GM19395 (cell line): ENCODE results near the gene NANS.
"Not testable (repeated sequence)": the region's sequence is repeated elsewhere in the genome, so short reads cannot be mapped to it uniquely, and the experiment has no call there.

Experiments used
- ATAC-seq: cut with Tn5 transposase; IDR thresholded peaks from one replicate; pipeline ENCODE4 v1.9.1; 2021; ENCODE audit warnings: mild to moderate bottlenecking, moderate library complexity; ENCODE audit not compliant: unreplicated experiment

The NANS gene

GRCh38 chr9:98056269-98057137 is at the start of gene NANS:
Gene NANS, plus strand, starts transcription at chr9:98056732. Its CDS starts 77 bp downstream, at chr9:98056809.
- peak; percentile 94 for ATAC-seq

- no peak for ATAC-seq
Observed at GRCh38 chr9:98007251-98007928, 49.1 kb upstream of the NANS start.

- ATAC-seq = no peak
Observed at GRCh38 chr9:98008764-98009163, 47.8 kb upstream of the NANS start.

GRCh38 chr9:98009437-98009836 is 47.1 kb upstream of the NANS start:
- ATAC-seq = no peak

GRCh38 chr9:98009936-98010335 is 46.6 kb upstream of the NANS start:
- no peak for ATAC-seq

- peak; percentile 80 for ATAC-seq
Observed at GRCh38 chr9:98010445-98010844, 46.1 kb upstream of the NANS start.

GRCh38 chr9:98011122-98011521 is 45.4 kb upstream of the NANS start:
- ATAC-seq = no peak

GRCh38 chr9:98016137-98016680 is 40.3 kb upstream of the NANS start:
- ATAC-seq = no peak

GRCh38 chr9:98017306-98017705 is 39.2 kb upstream of the NANS start:
- no peak for ATAC-seq

- ATAC-seq = no peak
Observed at GRCh38 chr9:98018347-98018746, 38.2 kb upstream of the NANS start.

- ATAC-seq = no peak
Observed at GRCh38 chr9:98019098-98019497, 37.4 kb upstream of the NANS start.

GRCh38 chr9:98019869-98020268 is 36.7 kb upstream of the NANS start:
- not testable (repeated sequence) for ATAC-seq

GRCh38 chr9:98020476-98021145 is 35.9 kb upstream of the NANS start:
- ATAC-seq = no peak

- ATAC-seq = no peak
Observed at GRCh38 chr9:98021306-98022040, 35.1 kb upstream of the NANS start.

- ATAC-seq = no peak
Observed at GRCh38 chr9:98022447-98022846, 34.1 kb upstream of the NANS start.

- no peak for ATAC-seq
Observed at GRCh38 chr9:98024702-98025101, 31.8 kb upstream of the NANS start.

GRCh38 chr9:98031169-98031568 is 25.4 kb upstream of the NANS start:
- ATAC-seq = no peak

- no peak for ATAC-seq
Observed at GRCh38 chr9:98031935-98032334, 24.6 kb upstream of the NANS start.

GRCh38 chr9:98034593-98035546 is 21.7 kb upstream of the NANS start:
- peak; percentile 60 for ATAC-seq

- no peak for ATAC-seq
Observed at GRCh38 chr9:98037357-98037756, 19.2 kb upstream of the NANS start.
